IPS-11a (cell line): ENCODE data around the gene REM1.

Experiments used
- H3K4me3 ChIP-seq: one replicate; pipeline ENCODE4 v1.5.1; 2013; ENCODE audit warnings: low read depth, low read length, control low read depth

REM1 gene

GRCh38 chr20:31522731-31523130, 47.6 kb downstream of the REM1 start:
- no peak overlapping the region for H3K4me3 ChIP-seq

DNA sequence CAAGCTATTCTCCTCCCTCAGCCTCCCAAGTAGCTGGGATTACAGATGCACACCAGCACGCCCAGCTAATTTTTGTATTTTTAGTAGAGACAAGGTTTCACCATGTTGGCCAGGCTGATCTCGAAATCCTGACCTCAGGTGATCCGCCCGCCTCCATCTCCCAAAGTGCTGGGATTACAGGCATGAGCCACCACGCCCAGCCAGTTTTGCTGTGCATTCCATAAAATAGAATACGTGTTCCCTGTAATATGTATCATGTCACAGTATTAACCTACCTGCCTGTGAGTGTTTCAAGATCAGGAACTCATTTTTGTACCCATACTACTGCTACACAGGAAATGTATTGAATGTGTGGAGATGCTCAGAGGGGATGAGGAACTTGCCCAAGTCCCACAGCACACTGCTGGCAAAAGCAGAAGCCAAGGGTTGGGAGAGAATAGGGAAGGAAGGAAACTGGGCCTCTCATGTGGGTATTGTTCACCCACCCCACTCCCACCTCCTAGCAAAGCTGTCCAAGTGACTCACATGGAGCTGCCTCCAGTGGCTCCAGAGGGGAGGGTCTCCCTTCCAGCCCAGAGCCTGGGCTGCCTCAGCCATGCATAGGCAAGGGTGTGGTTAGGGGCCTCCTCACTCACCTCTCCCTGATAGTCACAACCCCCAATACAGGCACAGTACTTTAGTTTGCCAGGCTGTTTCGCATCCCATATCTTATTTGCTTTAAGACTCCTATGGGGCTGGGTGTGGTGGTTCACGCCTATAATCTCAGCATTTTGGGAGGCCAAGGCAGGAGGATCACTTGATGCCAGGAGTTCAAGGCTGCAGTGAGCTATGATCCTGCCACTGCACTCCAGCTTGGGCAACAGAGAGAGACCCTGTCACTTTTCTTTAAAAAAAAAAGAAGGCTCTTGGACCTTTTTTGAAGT, 48.5 kb downstream of the REM1 start:
- H3K4me3 ChIP-seq, result no peak overlapping the region

DNA sequence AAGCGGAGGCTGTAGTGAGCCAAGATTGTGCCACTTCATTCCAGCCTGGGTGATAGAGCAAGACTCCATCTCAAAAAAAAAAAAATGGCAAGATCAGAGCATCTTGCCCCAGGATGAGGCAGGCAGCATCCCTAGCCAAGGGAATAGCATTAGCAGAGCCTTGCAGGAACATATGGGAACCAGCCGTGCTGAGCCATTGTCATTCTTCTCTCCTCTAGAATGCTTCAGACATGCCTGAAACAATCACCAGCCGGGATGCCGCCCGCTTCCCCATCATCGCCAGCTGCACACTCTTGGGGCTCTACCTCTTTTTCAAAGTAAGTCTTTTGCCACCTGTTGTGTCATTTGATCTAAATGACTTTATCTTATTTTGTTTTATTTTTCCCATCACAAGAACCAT, 52.2 kb downstream of the REM1 start:
- H3K4me3 ChIP-seq, result no peak overlapping the region
